ENCODE data around the gene NUAK2.
A peak's percentile ranks its signal among the peaks of the same experiment; 100 is the strongest.

The NUAK2 gene

GRCh38 chr1:205270764-205271163 is 50.8 kb downstream of the NUAK2 start:
- DNase-seq: no peak

GRCh38 chr1:205270271-205270670 is 51.3 kb downstream of the NUAK2 start:
- DNase-seq: no peak

- no peak for DNase-seq
Observed at GRCh38 chr1:205269711-205270110, 51.8 kb downstream of the NUAK2 start.

- DNase-seq: no peak
Observed at GRCh38 chr1:205268846-205269680, 52.5 kb downstream of the NUAK2 start.

GRCh38 chr1:205267306-205267902 is 54.1 kb downstream of the NUAK2 start:
- no peak for DNase-seq

GRCh38 chr1:205266611-205267305 is 54.8 kb downstream of the NUAK2 start:
- DNase-seq: no peak

- no peak for DNase-seq
Observed at GRCh38 chr1:205263580-205264190, 57.9 kb downstream of the NUAK2 start.

GRCh38 chr1:205262731-205263171 is 58.8 kb downstream of the NUAK2 start:
- DNase-seq: no peak

- no peak for DNase-seq
Observed at GRCh38 chr1:205261946-205262691, 59.4 kb downstream of the NUAK2 start.

GRCh38 chr1:205260948-205261732 is 60.4 kb downstream of the NUAK2 start:
- DNase-seq: peak; percentile 45

- no peak for DNase-seq
Observed at GRCh38 chr1:205259998-205260397, 61.5 kb downstream of the NUAK2 start.

- no peak for DNase-seq
Observed at GRCh38 chr1:205259324-205259832, 62.2 kb downstream of the NUAK2 start.

- DNase-seq: no peak
Observed at GRCh38 chr1:205258719-205259118, 62.8 kb downstream of the NUAK2 start.

- DNase-seq: no peak
Observed at GRCh38 chr1:205258261-205258691, 63.3 kb downstream of the NUAK2 start.

GRCh38 chr1:205257735-205258134 is 63.8 kb downstream of the NUAK2 start:
- no peak for DNase-seq

GRCh38 chr1:205256951-205257625 is 64.5 kb downstream of the NUAK2 start:
- DNase-seq: no peak

GRCh38 chr1:205255941-205256780 is 65.4 kb downstream of the NUAK2 start:
- peak; percentile 94 for DNase-seq
